ENCODE data around the gene ATP1A1. TPM values are rescaled to one million over a fixed set of nuclear protein-coding genes. Genes with fewer than 3 reads are reported as not detected.

ATP1A1 gene
- total and polyA plus RNA-seq, 2 donors (not counting 3 experiments of a cell fraction or from before 2014, with no cell fraction given) = 263 to 325 TPM

DNA sequence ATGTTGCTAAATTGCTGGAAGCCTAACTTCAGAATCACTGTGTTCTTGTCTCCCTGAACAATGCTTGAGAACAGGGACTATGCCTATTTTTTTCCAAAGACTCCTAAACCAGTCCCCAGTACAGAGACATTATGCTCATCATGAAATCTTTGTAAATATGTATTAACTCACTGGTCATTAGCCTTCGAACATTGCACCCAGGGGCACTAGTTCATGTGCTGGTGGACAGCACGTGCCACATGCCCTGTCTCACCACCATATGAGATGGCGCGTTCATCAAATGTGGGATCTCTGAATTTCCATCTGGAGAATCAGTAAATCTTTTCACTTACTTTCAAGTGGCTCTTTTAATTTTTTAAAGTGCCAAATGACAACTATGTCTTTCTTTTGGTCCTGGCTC lies 11.0 kb upstream of the ATP1A1 start:
- Histone ChIP-seq H3K27ac (ENCODE audit: insufficient read depth, low read depth, low read length) (no peak overlapping the region), H3K27me3 (ENCODE audit: control insufficient read depth in 2 of 2, insufficient read depth in 2 of 2, low read length in 2 of 2) (peaks cover 0 to 3% of the 10 kb centered on the region in 2 experiments), H3K9ac (replicated peaks; ENCODE audit: extremely low read depth, insufficient read depth, low read length) (no peak overlapping the region), H3K4me2 (ENCODE audit: insufficient read depth, low read length) (no peak overlapping the region), H4K20me1 (replicated peaks; ENCODE audit: control insufficient read depth, extremely low read depth, insufficient read depth, low read length) (no peaks in the 10 kb centered on the region), H3K4me3 (replicated peaks in 1 of 3; ENCODE audit: insufficient read depth in 1 of 3, low read depth in 1 of 3, low read length in 3 of 3) (no peak overlapping the region), H3K79me2 (ENCODE audit: control insufficient read depth, insufficient read depth, low read length) (no peaks in the 10 kb centered on the region), H2AFZ (ENCODE audit: low read depth, low read length) (no peak overlapping the region), H3K9me1 (replicated peaks; ENCODE audit: control insufficient read depth, extremely low read depth, insufficient read depth, low read length) (no peaks in the 10 kb centered on the region), H3K9me3 (replicated peaks; ENCODE audit: control insufficient read depth, insufficient read depth, low read length) (no peaks in the 10 kb centered on the region), H3K36me3 (ENCODE audit: control insufficient read depth in 2 of 2, extremely low read depth in 1 of 2, insufficient read depth in 2 of 2, low read length in 2 of 2) (no peaks in the 10 kb centered on the region), H3K4me1 (ENCODE audit: control insufficient read depth, extremely low read depth, insufficient read depth, low read length) (peaks cover 13% of the 10 kb centered on the region)
- FAIRE-seq = no peak
- ChIA-PET POLR2A (no interaction called here), CTCF (interaction anchor here (1.0 kb wide), 1 partner anchor 123 kb away, joined by 10 read pairs; no protein-coding TSS in a partner anchor)
- TF ChIP-seq FOS (IDR thresholded peaks at IDR 0.05; ENCODE audit: borderline replicate concordance, insufficient read depth, low read length) (no peak), EZH2 (IDR thresholded peaks at IDR 0.05; ENCODE audit: borderline replicate concordance, low read depth, low read length, severe bottlenecking) (no peak), MYC (IDR thresholded peaks at IDR 0.05; ENCODE audit: low read depth, low read length) (no peak), MAX (IDR thresholded peaks at IDR 0.05; ENCODE audit: insufficient read depth, insufficient read length) (no peak)
- intact Hi-C loops (cut with micrococcal nuclease) = no loop called here
- BruUV-seq (replicated peaks) = no TSS peak
- dilution Hi-C loops (cut with MboI; ENCODE audit: extremely low pct_ligation_motif_present, low sequenced_read_pairs) = no loop called here
- no peak for DNase-seq (ENCODE audit: low read depth, low spot score)

DNA sequence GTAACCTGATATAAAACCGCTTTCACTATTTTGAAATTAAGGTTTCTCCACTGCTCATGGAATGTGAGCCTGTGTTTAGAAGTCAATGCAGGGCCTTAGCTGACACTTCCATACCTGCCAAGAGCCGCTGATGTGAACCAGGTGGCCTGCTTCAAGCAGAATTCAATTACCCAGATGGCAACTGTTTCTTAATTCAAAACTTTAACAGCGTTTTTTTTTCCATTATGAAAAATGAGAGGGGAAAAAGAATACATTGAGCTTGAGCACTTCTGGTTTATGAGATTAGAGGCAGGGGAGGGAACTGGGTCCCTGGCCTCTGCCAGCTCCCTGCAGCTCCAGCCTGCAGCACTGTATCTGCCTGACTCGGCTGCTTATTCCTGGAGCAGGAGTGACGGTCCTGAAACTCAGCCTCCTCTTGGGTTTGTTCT lies 7.7 kb upstream of the ATP1A1 start:
- Histone ChIP-seq H3K9ac (replicated peaks; ENCODE audit: extremely low read depth, insufficient read depth, low read length) (no peak overlapping the region), H3K9me1 (replicated peaks; ENCODE audit: control insufficient read depth, extremely low read depth, insufficient read depth, low read length) (no peaks in the 10 kb centered on the region), H3K27me3 (ENCODE audit: control insufficient read depth in 2 of 2, insufficient read depth in 2 of 2, low read length in 2 of 2) (peaks cover 12 to 20% of the 10 kb centered on the region in 2 experiments), H3K4me3 (replicated peaks in 1 of 3; ENCODE audit: insufficient read depth in 1 of 3, low read depth in 1 of 3, low read length in 3 of 3) (no peak overlapping the region), H3K27ac (ENCODE audit: insufficient read depth, low read depth, low read length) (no peak overlapping the region), H3K9me3 (replicated peaks; ENCODE audit: control insufficient read depth, insufficient read depth, low read length) (no peaks in the 10 kb centered on the region), H2AFZ (ENCODE audit: low read depth, low read length) (no peak overlapping the region), H4K20me1 (replicated peaks; ENCODE audit: control insufficient read depth, extremely low read depth, insufficient read depth, low read length) (no peaks in the 10 kb centered on the region), H3K4me2 (ENCODE audit: insufficient read depth, low read length) (no peak overlapping the region), H3K4me1 (ENCODE audit: control insufficient read depth, extremely low read depth, insufficient read depth, low read length) (no peaks in the 10 kb centered on the region), H3K79me2 (ENCODE audit: control insufficient read depth, insufficient read depth, low read length) (no peaks in the 10 kb centered on the region), H3K36me3 (ENCODE audit: control insufficient read depth in 2 of 2, extremely low read depth in 1 of 2, insufficient read depth in 2 of 2, low read length in 2 of 2) (no peaks in the 10 kb centered on the region)
- no TSS peak for BruUV-seq (replicated peaks)
- FAIRE-seq (no peak), DNase-seq (ENCODE audit: low read depth, low spot score) (no peak)
- no peak for TF ChIP-seq POLR2AphosphoS5 (IDR thresholded peaks at IDR 0.05; ENCODE audit: insufficient read depth, low read depth, low read length)
- no peak for TF ChIP-seq GATA2 (IDR thresholded peaks at IDR 0.05; ENCODE audit: insufficient read depth, insufficient read length, low read depth, low read length)
- TF ChIP-seq FOS (IDR thresholded peaks at IDR 0.05; ENCODE audit: borderline replicate concordance, insufficient read depth, low read length) = no peak
- no peak for TF ChIP-seq CTCF (IDR thresholded peaks at IDR 0.05; ENCODE audit: extremely low read depth in 1 of 2, insufficient read depth in 1 of 2, low read depth in 1 of 2, low read length in 2 of 2)
- no peak for TF ChIP-seq EZH2 (IDR thresholded peaks at IDR 0.05; ENCODE audit: borderline replicate concordance, low read depth, low read length, severe bottlenecking)
- no peak for TF ChIP-seq MAX (IDR thresholded peaks at IDR 0.05; ENCODE audit: insufficient read depth, insufficient read length)
- TF ChIP-seq POLR2A (IDR thresholded peaks at IDR 0.05; ENCODE audit: low read depth, low read length) = no peak
- no peak for TF ChIP-seq JUN (IDR thresholded peaks at IDR 0.05; ENCODE audit: borderline replicate concordance, insufficient read depth, insufficient read length, low read depth)
- TF ChIP-seq MYC (IDR thresholded peaks at IDR 0.05; ENCODE audit: low read depth, low read length) = no peak
- CTCF ChIA-PET = interaction anchor here (1.2 to 4.1 kb wide), 3 partner anchors 116 to 120 kb away, joined by 3 to 34 read pairs (median 4); no protein-coding TSS in a partner anchor
- POLR2A ChIA-PET = no interaction called here
- dilution Hi-C loops (cut with MboI; ENCODE audit: extremely low pct_ligation_motif_present, low sequenced_read_pairs) = no loop called here
- intact Hi-C loops (cut with micrococcal nuclease) = no loop called here
